ENCODE results near the gene BRWD1. TPM values are rescaled to one million over a fixed set of nuclear protein-coding genes. Genes with fewer than 3 reads are reported as not detected.
A peak's percentile ranks its signal among the peaks of the same experiment; 100 is the strongest.

The BRWD1 gene
- total and polyA plus RNA-seq, 7 experiments from 2014 or later, result 27.4 to 108 (median 77.9) TPM

DNA sequence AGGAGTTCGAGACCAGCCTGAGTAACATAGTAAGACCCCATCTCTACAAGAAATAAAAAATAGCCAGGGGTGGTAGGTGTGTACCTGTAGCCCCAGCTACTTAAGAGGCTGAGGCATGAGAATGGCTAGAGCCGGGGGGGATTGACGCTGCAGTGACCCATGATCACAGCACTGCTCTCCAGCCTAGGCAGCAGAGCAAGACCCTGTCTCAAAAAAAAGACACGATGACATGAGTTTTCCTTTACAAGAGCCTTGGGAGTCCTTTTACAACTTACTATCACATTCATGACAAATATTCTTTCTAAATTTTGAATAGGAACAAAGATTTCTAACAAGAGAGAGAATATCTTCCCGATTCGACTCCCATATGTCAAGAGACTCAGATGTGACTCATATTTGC is 3.3 kb upstream of the BRWD1 start:
- peaks cover 8 to 10% of the 10 kb centered on the region in 2 donors for H3K4me1 ChIP-seq (ENCODE audit: control insufficient read depth in 2 of 2, insufficient read depth in 2 of 2, low read length in 2 of 2)
- no peak for ATAC-seq
- H3K9me3 Mint-ChIP-seq, result peaks cover 0 to 9% (median 0%) of the 10 kb centered on the region in 11 donors
- no peak overlapping the region for H3K4me3 ChIP-seq (ENCODE audit: low read length)
- ChIA-PET POLR2A (interaction anchor here (8.8 kb wide), 1 partner anchor 30 kb away, joined by 139 read pairs; the partner anchor contains the start of gene HMGN1), CTCF (no interaction called here)
- no peaks in the 10 kb centered on the region for H3K9me3 ChIP-seq (ENCODE audit: control insufficient read depth in 2 of 3, low read length in 3 of 3)
- H3K27ac ChIP-seq (ENCODE audit: low read depth, low read length), result no peak overlapping the region
- no peak for DNase-seq
- H3K4me1 Mint-ChIP-seq, result peaks cover 16 to 26% (median 24%) of the 10 kb centered on the region in 7 donors
- intact Hi-C loops (cut with micrococcal nuclease), result loop anchor here in 1 of 2 donors (10.0 kb wide), 1 partner anchor 1752 kb away; no protein-coding TSS in a partner anchor
- H3K36me3 ChIP-seq (ENCODE audit: control insufficient read depth in 2 of 3, insufficient read depth in 3 of 3, low read length in 3 of 3), result peaks cover 0 to 9% (median 0%) of the 10 kb centered on the region in 3 experiments
- H3K27me3 Mint-ChIP-seq, result no peaks in the 10 kb centered on the region
- peaks cover 0 to 3% (median 3%) of the 10 kb centered on the region in 5 donors for H3K36me3 Mint-ChIP-seq
- peak overlapping the region in 1 of 9 donors; percentile 9 for H3K27ac Mint-ChIP-seq
- no peak overlapping the region for H3K4me3 Mint-ChIP-seq
- no peaks in the 10 kb centered on the region for H3K27me3 ChIP-seq (ENCODE audit: control insufficient read depth in 2 of 2, insufficient read depth in 2 of 2, low read length in 2 of 2)

- H3K4me3 ChIP-seq (ENCODE audit: low read length), result no peak overlapping the region
- intact Hi-C loops (cut with micrococcal nuclease), result loop anchor here in 1 of 2 donors (10.0 kb wide), 1 partner anchor 1751 kb away; no protein-coding TSS in a partner anchor
- peaks cover 0 to 9% (median 0%) of the 10 kb centered on the region in 3 experiments for H3K36me3 ChIP-seq (ENCODE audit: control insufficient read depth in 2 of 3, insufficient read depth in 3 of 3, low read length in 3 of 3)
- H3K9me3 ChIP-seq (ENCODE audit: control insufficient read depth in 2 of 3, low read length in 3 of 3), result no peaks in the 10 kb centered on the region
- ChIA-PET POLR2A (interaction anchor here (1.0 to 8.8 kb wide), 2 partner anchors 17 to 31 kb away, joined by 3 to 139 read pairs; partner anchors contain the start of gene HMGN1), CTCF (no interaction called here)
- peaks cover 0 to 9% (median 0%) of the 10 kb centered on the region in 11 donors for H3K9me3 Mint-ChIP-seq
- no peaks in the 10 kb centered on the region for H3K27me3 ChIP-seq (ENCODE audit: control insufficient read depth in 2 of 2, insufficient read depth in 2 of 2, low read length in 2 of 2)
- H3K27me3 Mint-ChIP-seq, result no peaks in the 10 kb centered on the region
- peak overlapping the region in 3 of 10 donors; percentile 5 to 26 (median 11) for H3K4me3 Mint-ChIP-seq
- DNase-seq, result peak in 2 of 9 donors; percentile 4 to 37
- H3K4me1 Mint-ChIP-seq, result peaks cover 22 to 35% (median 33%) of the 10 kb centered on the region in 7 donors
- H3K4me1 ChIP-seq (ENCODE audit: control insufficient read depth in 2 of 2, insufficient read depth in 2 of 2, low read length in 2 of 2), result peaks cover 11% of the 10 kb centered on the region in 2 donors
- peak overlapping the region in 8 of 9 donors; percentile 3 to 67 (median 43) for H3K27ac Mint-ChIP-seq
- peaks cover 0 to 9% (median 4%) of the 10 kb centered on the region in 5 donors for H3K36me3 Mint-ChIP-seq
- ATAC-seq, result no peak
- H3K27ac ChIP-seq (ENCODE audit: low read depth, low read length), result peak overlapping the region; percentile 15
These were observed 2.4 kb upstream of the BRWD1 start for GRCh38 chr21:39315603-39316445.

DNA sequence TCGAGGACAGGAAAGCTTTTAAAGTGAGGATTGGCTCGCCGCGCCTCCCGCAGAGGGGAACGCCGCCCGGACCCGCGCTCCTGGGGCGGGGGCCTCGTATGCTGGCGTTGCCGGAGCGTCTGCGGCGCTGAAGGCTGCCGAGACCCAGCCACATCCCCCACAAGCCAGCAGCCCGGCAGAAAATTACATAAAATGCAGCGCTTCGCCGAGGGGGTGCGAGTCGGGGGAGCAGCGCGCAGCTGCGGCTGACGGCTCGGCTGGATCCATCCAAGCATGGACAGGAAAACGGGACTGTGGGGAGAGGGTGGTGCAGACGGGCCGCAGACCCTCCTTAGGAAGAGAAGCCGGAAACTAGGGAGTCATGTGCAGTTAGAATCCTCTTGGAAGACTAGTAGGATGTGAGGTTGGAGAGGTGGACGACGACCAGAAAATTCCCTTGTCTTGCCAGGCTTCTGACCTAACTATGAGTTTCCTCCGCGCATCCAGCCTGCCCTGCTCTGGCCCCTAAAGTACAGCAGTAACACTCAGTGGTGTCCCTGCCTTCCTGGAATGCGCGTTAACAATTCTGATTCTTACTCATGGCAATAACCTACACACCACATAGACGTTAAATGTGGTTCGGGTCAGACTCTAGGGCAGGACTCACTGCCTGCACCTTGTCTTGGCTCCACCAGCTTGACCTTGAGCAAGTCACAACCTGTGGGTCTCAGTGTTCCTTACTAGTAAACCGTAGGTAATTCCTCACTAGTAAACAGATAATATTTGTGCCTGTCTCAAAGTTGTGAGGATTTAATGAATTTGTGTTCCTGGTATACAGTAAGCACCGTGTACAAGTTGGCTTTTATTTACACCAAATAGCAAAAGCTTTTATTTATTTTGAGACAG is 953 bp upstream of the BRWD1 start:
- peak overlapping the region; percentile 91 to 96 (median 94) for H3K4me3 Mint-ChIP-seq
- DNase-seq (peak in 7 of 9 donors; percentile 10 to 65 (median 43)), ATAC-seq (no peak)
- peaks cover 11% of the 10 kb centered on the region in 2 donors for H3K4me1 ChIP-seq (ENCODE audit: control insufficient read depth in 2 of 2, insufficient read depth in 2 of 2, low read length in 2 of 2)
- H3K27me3 Mint-ChIP-seq, result no peaks in the 10 kb centered on the region
- ChIA-PET POLR2A (interaction anchor here (0.6 to 8.8 kb wide), 12 partner anchors 10 to 131 kb away, joined by 3 to 139 read pairs (median 6); partner anchors contain the start of genes HMGN1 and PSMG1), CTCF (interaction anchor here (0.6 to 1.3 kb wide), 3 partner anchors 34 to 504 kb away, joined by 3 to 6 read pairs (median 3); no protein-coding TSS in a partner anchor)
- peaks cover 0 to 9% (median 0%) of the 10 kb centered on the region in 11 donors for H3K9me3 Mint-ChIP-seq
- peak overlapping the region; percentile 88 for H3K4me3 ChIP-seq (ENCODE audit: low read length)
- H3K27ac Mint-ChIP-seq, result peak overlapping the region; percentile 83 to 98 (median 92)
- no peaks in the 10 kb centered on the region for H3K9me3 ChIP-seq (ENCODE audit: control insufficient read depth in 2 of 3, low read length in 3 of 3)
- intact Hi-C loops (cut with micrococcal nuclease), result loop anchor here (5.0 to 10.0 kb wide), 4 partner anchors 52 to 1752 kb away; no protein-coding TSS in a partner anchor
- H3K27ac ChIP-seq (ENCODE audit: low read depth, low read length), result peak overlapping the region; percentile 92
- no peaks in the 10 kb centered on the region for H3K27me3 ChIP-seq (ENCODE audit: control insufficient read depth in 2 of 2, insufficient read depth in 2 of 2, low read length in 2 of 2)
- H3K36me3 Mint-ChIP-seq, result peaks cover 0 to 12% (median 4%) of the 10 kb centered on the region in 5 donors
- peaks cover 26 to 44% (median 40%) of the 10 kb centered on the region in 7 donors for H3K4me1 Mint-ChIP-seq
- peaks cover 0 to 14% (median 0%) of the 10 kb centered on the region in 3 experiments for H3K36me3 ChIP-seq (ENCODE audit: control insufficient read depth in 2 of 3, insufficient read depth in 3 of 3, low read length in 3 of 3)

DNA sequence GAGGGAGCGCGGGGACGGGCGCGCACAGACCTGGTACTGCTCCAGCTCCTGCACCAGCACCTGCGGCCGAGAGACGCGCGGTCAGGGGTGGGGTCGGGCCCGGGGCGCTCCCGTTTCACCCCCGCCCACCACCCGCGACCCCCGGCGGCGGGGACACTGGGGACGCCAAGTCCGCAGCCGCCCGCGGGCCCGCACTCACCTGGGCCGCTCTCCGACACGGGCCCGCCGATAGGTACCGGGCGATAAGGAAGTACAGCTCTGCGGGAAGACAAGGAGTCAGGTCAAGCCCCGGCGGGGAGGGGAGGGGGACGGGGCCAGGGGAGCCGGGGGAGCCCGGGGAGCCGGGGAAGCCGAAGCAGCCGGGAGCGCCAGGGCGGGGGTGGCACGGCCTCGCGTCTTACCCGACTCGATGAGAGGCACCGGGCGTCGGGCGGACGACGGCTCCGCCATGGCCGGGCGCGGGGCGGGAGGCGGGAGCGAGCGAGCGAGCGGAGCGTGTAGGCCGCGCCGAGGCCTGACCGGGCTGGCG is 326 bp downstream of the BRWD1 start:
- Mint-ChIP-seq H3K27me3 (no peaks in the 10 kb centered on the region), H3K4me1 (peaks cover 30 to 57% (median 49%) of the 10 kb centered on the region in 7 donors), H3K27ac (peak overlapping the region in 8 of 9 donors; percentile 58 to 98 (median 90)), H3K4me3 (peak overlapping the region; percentile 91 to 96 (median 93)), H3K36me3 (peaks cover 0 to 16% (median 8%) of the 10 kb centered on the region in 5 donors), H3K9me3 (peaks cover 0 to 9% (median 0%) of the 10 kb centered on the region in 11 donors)
- intact Hi-C loops (cut with micrococcal nuclease), result loop anchor here (1.0 to 10.0 kb wide), 7 partner anchors 51 to 1751 kb away; partner anchors contain the start of gene LCA5L (in 1 of the 2)
- ChIA-PET CTCF (interaction anchor here (0.6 kb wide), 1 partner anchor 540 kb away, joined by 3 read pairs; no protein-coding TSS in a partner anchor), POLR2A (interaction anchor here (0.6 to 8.8 kb wide), 18 partner anchors 8 to 546 kb away, joined by 3 to 139 read pairs (median 6); partner anchors contain the start of genes HMGN1 and PSMG1)
- Histone ChIP-seq H3K27ac (ENCODE audit: low read depth, low read length) (peak overlapping the region; percentile 92), H3K9me3 (ENCODE audit: control insufficient read depth in 2 of 3, low read length in 3 of 3) (no peaks in the 10 kb centered on the region), H3K4me3 (ENCODE audit: low read length) (peak overlapping the region; percentile 88), H3K36me3 (ENCODE audit: control insufficient read depth in 2 of 3, insufficient read depth in 3 of 3, low read length in 3 of 3) (peaks cover 0 to 15% (median 0%) of the 10 kb centered on the region in 3 experiments), H3K27me3 (ENCODE audit: control insufficient read depth in 2 of 2, insufficient read depth in 2 of 2, low read length in 2 of 2) (no peaks in the 10 kb centered on the region), H3K4me1 (ENCODE audit: control insufficient read depth in 2 of 2, insufficient read depth in 2 of 2, low read length in 2 of 2) (peaks cover 11 to 15% of the 10 kb centered on the region in 2 donors)
- ATAC-seq (peak; percentile 2), DNase-seq (peak in 1 of 9 donors; percentile 51)

DNA sequence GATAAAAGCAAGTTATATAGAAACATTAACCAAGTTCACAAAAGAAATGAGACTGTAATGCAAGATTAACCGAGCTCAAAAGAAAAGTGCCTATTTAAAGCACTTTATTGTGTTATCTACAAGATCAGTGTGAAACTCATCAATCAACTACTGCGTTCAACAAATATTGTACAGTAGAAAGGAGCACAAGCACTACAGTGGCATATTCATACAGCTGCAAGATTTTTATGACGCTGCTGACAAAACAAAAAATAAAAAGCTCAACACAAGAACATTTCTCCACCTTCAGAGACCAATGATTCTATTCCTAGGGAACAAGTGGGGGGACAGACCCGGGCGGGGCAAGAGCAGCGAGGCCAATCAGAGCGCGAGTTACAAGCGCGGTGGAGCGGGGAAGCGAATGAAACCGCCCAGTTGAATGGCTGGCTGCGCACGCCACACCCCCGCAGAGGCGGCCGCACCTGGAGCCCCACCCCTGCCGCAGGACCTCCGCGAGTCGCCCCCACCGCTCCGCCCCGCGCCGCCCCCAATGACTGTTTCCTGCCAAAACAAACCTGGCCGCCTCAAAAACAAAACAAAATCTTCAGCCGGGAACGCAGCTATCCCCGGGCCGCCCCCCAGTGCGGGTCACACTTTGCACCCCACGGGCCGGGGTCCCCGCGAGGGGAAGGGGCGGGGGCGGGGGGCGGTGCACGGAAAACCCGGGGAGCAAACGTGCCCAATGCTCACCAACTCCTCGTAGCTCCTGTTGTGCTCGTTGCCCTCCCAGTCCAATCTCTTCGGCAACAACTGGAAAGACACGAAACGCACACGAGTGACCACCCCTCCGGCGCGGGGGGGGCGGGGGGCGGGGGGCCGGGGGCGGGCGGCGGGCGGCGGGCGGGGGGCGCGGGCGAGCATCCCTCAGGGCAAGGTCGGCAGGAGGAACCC is 1.1 kb downstream of the BRWD1 start:
- peak overlapping the region; percentile 92 for H3K27ac ChIP-seq (ENCODE audit: low read depth, low read length)
- ChIA-PET POLR2A (interaction anchor here (0.6 to 8.8 kb wide), 16 partner anchors 9 to 546 kb away, joined by 3 to 139 read pairs (median 5); partner anchors contain the start of genes HMGN1 and PSMG1), CTCF (interaction anchor here (1.1 kb wide), 1 partner anchor 75 kb away, joined by 6 read pairs; no protein-coding TSS in a partner anchor)
- H3K27me3 Mint-ChIP-seq, result no peaks in the 10 kb centered on the region
- peak overlapping the region; percentile 89 to 97 (median 92) for H3K4me3 Mint-ChIP-seq
- H3K4me3 ChIP-seq (ENCODE audit: low read length), result peak overlapping the region; percentile 88
- H3K9me3 ChIP-seq (ENCODE audit: control insufficient read depth in 2 of 3, low read length in 3 of 3), result no peaks in the 10 kb centered on the region
- H3K27ac Mint-ChIP-seq, result peak overlapping the region; percentile 83 to 98 (median 91)
- no peaks in the 10 kb centered on the region for H3K27me3 ChIP-seq (ENCODE audit: control insufficient read depth in 2 of 2, insufficient read depth in 2 of 2, low read length in 2 of 2)
- ATAC-seq (peak; percentile 93), DNase-seq (peak; percentile 93 to 98 (median 96))
- peaks cover 0 to 9% (median 0%) of the 10 kb centered on the region in 11 donors for H3K9me3 Mint-ChIP-seq
- H3K4me1 Mint-ChIP-seq, result peaks cover 35 to 64% (median 55%) of the 10 kb centered on the region in 7 donors
- H3K36me3 Mint-ChIP-seq, result peaks cover 0 to 16% (median 8%) of the 10 kb centered on the region in 5 donors
- H3K36me3 ChIP-seq (ENCODE audit: control insufficient read depth in 2 of 3, insufficient read depth in 3 of 3, low read length in 3 of 3), result peaks cover 0 to 21% (median 3%) of the 10 kb centered on the region in 3 experiments
- intact Hi-C loops (cut with micrococcal nuclease), result loop anchor here (1.0 to 10.0 kb wide), 12 partner anchors 37 to 1750 kb away; partner anchors contain the start of genes HMGN1 (in 2 of the 2), LCA5L (in 2 of the 2) and PSMG1 (in 2 of the 2)
- H3K4me1 ChIP-seq (ENCODE audit: control insufficient read depth in 2 of 2, insufficient read depth in 2 of 2, low read length in 2 of 2), result peaks cover 11 to 23% of the 10 kb centered on the region in 2 donors
